ENCODE data around the gene VPS33B. TPM values are rescaled to one million over a fixed set of nuclear protein-coding genes. Genes with fewer than 3 reads are reported as not detected.

VPS33B gene
- total RNA-seq, 4 donors from 2014 or later = 9.5 to 11.4 (median 10.4) TPM

DNA sequence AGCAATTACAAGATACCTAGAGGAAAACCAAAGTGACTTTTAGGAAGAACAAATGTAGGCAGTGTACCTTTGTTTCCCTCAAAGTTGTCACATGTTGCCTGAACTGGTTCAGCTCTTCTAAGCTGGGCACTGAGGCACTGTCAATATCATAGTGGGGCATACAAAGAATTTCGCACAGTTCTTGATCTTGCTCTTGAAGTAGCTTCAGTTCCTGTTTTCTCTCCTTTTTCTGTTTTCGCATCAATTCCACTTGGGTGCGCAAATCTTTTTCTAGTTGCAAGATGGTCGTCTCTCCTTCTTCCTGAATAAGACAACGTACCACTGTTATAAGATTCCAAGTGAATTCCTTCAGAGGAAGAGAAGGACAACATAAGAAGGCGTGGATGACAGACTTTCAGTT is 40.7 kb downstream of the VPS33B start:
- no peak overlapping the region for H3K4me3 ChIP-seq
- WGBS = 84% methylated on average over 6 of the region's 6 CpGs
- no peak for DNase-seq (ENCODE audit: extremely low spot score)
- TF ChIP-seq POLR2A (IDR thresholded peaks at IDR 0.05; ENCODE audit: low read depth) = no peak
- no peak for TF ChIP-seq POLR2AphosphoS5 (IDR thresholded peaks at IDR 0.05)
- TF ChIP-seq, protein P1, sequence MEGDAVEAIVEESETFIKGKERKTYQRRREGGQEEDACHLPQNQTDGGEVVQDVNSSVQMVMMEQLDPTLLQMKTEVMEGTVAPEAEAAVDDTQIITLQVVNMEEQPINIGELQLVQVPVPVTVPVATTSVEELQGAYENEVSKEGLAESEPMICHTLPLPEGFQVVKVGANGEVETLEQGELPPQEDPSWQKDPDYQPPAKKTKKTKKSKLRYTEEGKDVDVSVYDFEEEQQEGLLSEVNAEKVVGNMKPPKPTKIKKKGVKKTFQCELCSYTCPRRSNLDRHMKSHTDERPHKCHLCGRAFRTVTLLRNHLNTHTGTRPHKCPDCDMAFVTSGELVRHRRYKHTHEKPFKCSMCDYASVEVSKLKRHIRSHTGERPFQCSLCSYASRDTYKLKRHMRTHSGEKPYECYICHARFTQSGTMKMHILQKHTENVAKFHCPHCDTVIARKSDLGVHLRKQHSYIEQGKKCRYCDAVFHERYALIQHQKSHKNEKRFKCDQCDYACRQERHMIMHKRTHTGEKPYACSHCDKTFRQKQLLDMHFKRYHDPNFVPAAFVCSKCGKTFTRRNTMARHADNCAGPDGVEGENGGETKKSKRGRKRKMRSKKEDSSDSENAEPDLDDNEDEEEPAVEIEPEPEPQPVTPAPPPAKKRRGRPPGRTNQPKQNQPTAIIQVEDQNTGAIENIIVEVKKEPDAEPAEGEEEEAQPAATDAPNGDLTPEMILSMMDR (IDR thresholded peaks at IDR 0.05) = no peak
- TF ChIP-seq EP300 (IDR thresholded peaks at IDR 0.05) = no peak
- intact Hi-C loops (cut with DNase I) = no loop called here
- peaks cover 0 to 16% (median 2%) of the 10 kb centered on the region in 4 donors for H3K36me3 ChIP-seq
- H3K9me3 ChIP-seq = no peaks in the 10 kb centered on the region
- H3K27me3 ChIP-seq = no peaks in the 10 kb centered on the region
- no peak overlapping the region for H3K27ac ChIP-seq (replicated peaks in 1 of 4)
- H3K4me1 ChIP-seq = no peaks in the 10 kb centered on the region

DNA sequence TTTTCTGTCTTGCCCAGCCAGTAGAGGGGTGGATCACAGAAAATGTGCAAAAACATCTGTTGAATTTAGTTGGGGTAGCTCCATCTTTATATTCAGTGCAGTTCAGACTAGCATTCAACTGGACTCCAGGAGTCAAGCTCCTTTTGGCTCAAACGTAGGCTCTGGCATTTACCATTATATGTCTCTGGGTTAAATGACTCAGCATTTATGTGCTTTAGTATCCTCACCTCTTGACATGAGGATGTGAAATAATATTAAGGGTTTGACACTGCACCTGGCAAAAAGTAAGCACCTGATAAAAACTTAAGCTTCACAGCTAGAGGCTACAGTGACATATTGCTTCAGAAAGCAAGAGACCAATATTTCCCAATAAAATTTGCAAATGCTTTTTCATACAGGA is 42.8 kb downstream of the VPS33B start:
- intact Hi-C loops (cut with DNase I) = no loop called here
- H3K4me3 ChIP-seq = no peak overlapping the region
- WGBS = 62% methylated on average over 1 of the region's 1 CpG
- H3K27ac ChIP-seq (replicated peaks in 1 of 4) = no peak overlapping the region
- TF ChIP-seq POLR2AphosphoS5 (IDR thresholded peaks at IDR 0.05) = no peak
- TF ChIP-seq POLR2A (IDR thresholded peaks at IDR 0.05; ENCODE audit: low read depth) = no peak
- TF ChIP-seq, protein P1 (IDR thresholded peaks at IDR 0.05) = no peak
- TF ChIP-seq EP300 (IDR thresholded peaks at IDR 0.05) = no peak
- DNase-seq (ENCODE audit: extremely low spot score) = no peak
- no peaks in the 10 kb centered on the region for H3K27me3 ChIP-seq
- H3K9me3 ChIP-seq = no peaks in the 10 kb centered on the region
- H3K36me3 ChIP-seq = peaks cover 0 to 17% (median 2%) of the 10 kb centered on the region in 4 donors
- H3K4me1 ChIP-seq = no peaks in the 10 kb centered on the region

DNA sequence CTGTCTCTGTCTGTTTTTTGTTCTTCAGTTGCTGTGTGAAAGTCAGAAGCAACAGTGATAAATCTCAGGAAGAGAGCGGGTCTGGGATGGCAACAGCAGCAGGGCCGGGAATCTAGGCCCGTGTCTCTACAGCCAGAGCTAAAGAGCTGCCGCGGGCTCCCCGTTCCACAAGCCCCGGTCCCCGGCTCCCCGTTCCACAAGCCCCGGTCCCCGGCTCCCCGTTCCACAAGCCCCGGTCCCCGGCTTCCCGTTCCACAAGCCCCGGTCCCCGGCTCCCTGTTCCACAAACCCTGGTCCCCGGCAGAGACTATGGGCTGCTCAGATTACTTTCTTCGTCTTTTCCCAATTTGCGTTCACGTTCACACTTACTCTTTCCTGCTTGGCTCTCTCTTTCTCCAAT is 48.2 kb downstream of the VPS33B start:
- no peaks in the 10 kb centered on the region for H3K4me1 ChIP-seq
- intact Hi-C loops (cut with DNase I) = no loop called here
- H3K4me3 ChIP-seq = no peak overlapping the region
- no peak for DNase-seq (ENCODE audit: extremely low spot score)
- H3K9me3 ChIP-seq = no peaks in the 10 kb centered on the region
- H3K36me3 ChIP-seq = peaks cover 0 to 12% (median 6%) of the 10 kb centered on the region in 4 donors
- TF ChIP-seq POLR2AphosphoS5 (IDR thresholded peaks at IDR 0.05) = no peak
- TF ChIP-seq, protein P1 (IDR thresholded peaks at IDR 0.05) = no peak
- TF ChIP-seq EP300 (IDR thresholded peaks at IDR 0.05) = no peak
- no peak for TF ChIP-seq POLR2A (IDR thresholded peaks at IDR 0.05; ENCODE audit: low read depth)
- no peaks in the 10 kb centered on the region for H3K27me3 ChIP-seq
- 95% methylated on average over 20 of the region's 21 CpGs for WGBS
- no peak overlapping the region for H3K27ac ChIP-seq (replicated peaks in 1 of 4)

DNA sequence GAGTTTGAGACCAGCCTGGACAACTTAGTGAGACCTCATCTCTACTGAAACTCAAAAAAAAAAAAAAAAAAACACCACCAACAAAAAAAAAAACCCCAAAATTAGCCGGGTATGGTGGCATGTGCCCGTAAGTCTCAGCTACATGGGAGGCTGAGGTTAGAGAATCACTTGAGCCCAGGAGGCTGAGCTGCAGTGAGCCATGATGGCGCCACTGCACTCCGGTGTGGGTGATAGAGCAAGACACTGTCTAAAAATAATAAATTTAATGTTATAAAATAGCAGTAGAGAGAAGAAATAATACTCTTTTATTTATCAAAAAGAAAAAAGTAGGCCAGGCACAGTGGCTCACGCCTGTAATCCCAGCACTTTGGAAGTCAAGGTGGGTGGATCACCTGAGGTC is 50.3 kb downstream of the VPS33B start:
- H3K27ac ChIP-seq (replicated peaks in 1 of 4) = no peak overlapping the region
- intact Hi-C loops (cut with DNase I) = no loop called here
- 85% methylated on average over 5 of the region's 5 CpGs for WGBS
- DNase-seq (ENCODE audit: extremely low spot score) = no peak
- peaks cover 0 to 28% (median 8%) of the 10 kb centered on the region in 4 donors for H3K36me3 ChIP-seq
- TF ChIP-seq EP300 (IDR thresholded peaks at IDR 0.05) (no peak), POLR2AphosphoS5 (IDR thresholded peaks at IDR 0.05) (no peak), POLR2A (IDR thresholded peaks at IDR 0.05; ENCODE audit: low read depth) (no peak)
- TF ChIP-seq, protein P1 (IDR thresholded peaks at IDR 0.05) = no peak
- no peaks in the 10 kb centered on the region for H3K27me3 ChIP-seq
- H3K4me3 ChIP-seq = no peak overlapping the region
- no peaks in the 10 kb centered on the region for H3K4me1 ChIP-seq
- no peaks in the 10 kb centered on the region for H3K9me3 ChIP-seq

DNA sequence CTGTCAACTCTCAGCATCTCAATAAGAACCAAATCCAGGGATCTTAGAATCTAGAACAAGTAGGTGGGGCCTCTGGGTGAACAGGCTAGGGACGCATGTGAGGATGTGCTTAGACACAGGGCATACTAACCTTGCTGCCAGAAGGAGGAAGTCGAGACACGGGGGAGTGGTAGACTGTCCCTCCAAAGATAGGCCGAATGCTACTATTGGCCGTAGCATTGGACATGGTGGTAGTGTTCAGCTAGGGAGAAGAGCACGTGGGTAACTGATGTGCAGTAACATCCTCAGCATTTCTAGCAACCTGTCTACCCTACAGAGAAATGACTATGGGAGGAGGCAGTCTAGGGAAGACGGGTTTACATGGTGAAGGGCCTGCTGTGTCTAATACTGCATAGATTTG is 52.1 kb downstream of the VPS33B start:
- Histone ChIP-seq H3K4me3 (no peak overlapping the region), H3K27me3 (no peaks in the 10 kb centered on the region), H3K9me3 (no peaks in the 10 kb centered on the region), H3K27ac (replicated peaks in 1 of 4) (no peak overlapping the region), H3K4me1 (no peaks in the 10 kb centered on the region), H3K36me3 (peaks cover 0 to 46% (median 23%) of the 10 kb centered on the region in 4 donors)
- DNase-seq (ENCODE audit: extremely low spot score) = no peak
- 93% methylated on average over 7 of the region's 7 CpGs for whole genome bisulfite sequencing
- intact Hi-C loops (cut with DNase I) = no loop called here
- TF ChIP-seq, protein P1 (IDR thresholded peaks at IDR 0.05) = no peak
- no peak for TF ChIP-seq POLR2A (IDR thresholded peaks at IDR 0.05; ENCODE audit: low read depth)
- TF ChIP-seq POLR2AphosphoS5 (IDR thresholded peaks at IDR 0.05) = no peak
- TF ChIP-seq EP300 (IDR thresholded peaks at IDR 0.05) = no peak
